CD4-positive, alpha-beta T cell (primary cell): Measurements from ENCODE around the gene HOXD8. TPM values are rescaled to one million over a fixed set of nuclear protein-coding genes. Genes with fewer than 3 reads are reported as not detected.

Source experiments
- ATAC-seq: fragments of 200-7000 bp; cut with Tn5 transposase; one replicate; pipeline ENCODE4 v1.10.0; 2022; ENCODE audit warnings: mild to moderate bottlenecking; ENCODE audit not compliant: poor library complexity
- CTCF ChIA-PET: fragments of 350-600 bp; sonication (Branson Sonifier 250); formaldehyde crosslinking; loops from one replicate; lab custom pipeline; 2021; ENCODE audit warnings: antibody characterized with exemption, inconsistent platforms; lab: Charles Lee
- POLR2A ChIA-PET: fragments of 350-600 bp; sonication (Branson Sonifier 250); formaldehyde crosslinking; loops from one replicate; lab custom pipeline; 2021; ENCODE audit warnings: antibody characterized with exemption, inconsistent platforms; lab: Charles Lee
- DNase-seq, 14 experiments: peaks; one replicate each; pipeline ENCODE4 v3.0.0-alpha.2; 2013 to 2020; ENCODE audit warnings: mixed read lengths in 2 of 14
- H3K27ac ChIP-seq, 2 donors: one replicate each; pipeline versions ENCODE4 v1.5.1 to v1.7.0; 2013; ENCODE audit warnings: low read length in 2 of 2, low read depth in 1 of 2, mild to moderate bottlenecking in 1 of 2
- H3K27me3 ChIP-seq, 2 experiments: 1 replicate in 1 of 2; 2 replicates in 1 of 2; pipeline versions ENCODE4 v1.6.1 to v1.7.0; 2013; ENCODE audit warnings: low read length in 2 of 2, control low read depth in 1 of 2, mild to moderate bottlenecking in 1 of 2, moderate library complexity in 1 of 2; ENCODE audit not compliant: insufficient read depth in 2 of 2, control insufficient read depth in 1 of 2
- H3K36me3 ChIP-seq: one replicate; pipeline ENCODE4 v1.6.1; 2013; ENCODE audit warnings: low read length, control low read depth; ENCODE audit not compliant: insufficient read depth
- H3K4me1 ChIP-seq: one replicate; pipeline ENCODE4 v1.6.1; 2013; ENCODE audit warnings: low read length, control low read depth; ENCODE audit not compliant: insufficient read depth
- H3K4me3 ChIP-seq: one replicate; pipeline ENCODE4 v1.5.1; 2013; ENCODE audit warnings: mild to moderate bottlenecking, low read length, moderate library complexity
- H3K9me3 ChIP-seq, 2 experiments: 1 replicate in 1 of 2; 2 replicates in 1 of 2; pipeline versions ENCODE4 v1.6.1 to v1.7.0; 2013; ENCODE audit warnings: low read length in 2 of 2, mild to moderate bottlenecking in 2 of 2, control low read depth in 1 of 2, moderate library complexity in 1 of 2; ENCODE audit not compliant: control insufficient read depth in 1 of 2, insufficient read depth in 1 of 2
- H3K27ac Mint-ChIP-seq: one replicate; pipeline ENCODE4 v1.8.0; 2020; ENCODE audit warnings: mixed read lengths
- H3K27me3 Mint-ChIP-seq: one replicate; pipeline ENCODE4 v1.8.0; 2021; ENCODE audit warnings: mixed read lengths
- H3K36me3 Mint-ChIP-seq: one replicate; pipeline ENCODE4 v1.8.0; 2021; ENCODE audit warnings: low read depth, mixed read lengths
- H3K4me1 Mint-ChIP-seq: one replicate; pipeline ENCODE4 v1.8.0; 2021; ENCODE audit warnings: low read depth, mixed read lengths
- H3K4me3 Mint-ChIP-seq: one replicate; pipeline ENCODE4 v1.8.0; 2020; ENCODE audit warnings: mild to moderate bottlenecking, mixed read lengths
- H3K9me3 Mint-ChIP-seq: one replicate; pipeline ENCODE4 v1.8.0; 2020; ENCODE audit warnings: mixed read lengths
- CTCF ChIP-seq: fragments of 200-600 bp; IDR thresholded peaks from one replicate; pipeline ENCODE4 v1.8.0; 2022; ENCODE audit warnings: antibody characterized with exemption, mild to moderate bottlenecking
- intact Hi-C, 2 experiments: fragments of 100-400 bp; cut with DNase I in 1 of 2; cut with micrococcal nuclease in 1 of 2; formaldehyde crosslinking; loops; one replicate each; pipeline versions ENCODE4 v1.15.1 to v1.9.0; 2023 to 2025; cut with DNase I, micrococcal nuclease
- total RNA-seq, 174 experiments: library from RNA in 2 of 174; stranded (reverse) in 2 of 174; gene quantifications; one replicate each; pipeline ENCODE4 v1.2.3 and lab custom pipeline; 2021 to 2026

HOXD8 gene
- total RNA-seq, 2 experiments from 2014 or later = not detected

GRCh38 chr2:176099728-176100546 lies 29.6 kb upstream of the HOXD8 start, which contains the start of gene HOXD12:
Gene HOXD12, plus strand, starts transcription at chr2:176099795. Its CDS starts 7 bp downstream, at chr2:176099802.
- H3K9me3 ChIP-seq = peaks cover 6 to 47% of the 10 kb centered on the region in 2 experiments

GRCh38 chr2:176100547-176101140 lies 28.9 kb upstream of the HOXD8 start:
- Mint-ChIP-seq H3K27ac (no peak overlapping the region), H3K36me3 (no peaks in the 10 kb centered on the region), H3K27me3 (peaks cover 96% of the 10 kb centered on the region), H3K4me1 (peaks cover 43% of the 10 kb centered on the region), H3K9me3 (no peaks in the 10 kb centered on the region), H3K4me3 (no peak overlapping the region)
- POLR2A ChIA-PET = no interaction called here
- peaks cover 97 to 99% of the 10 kb centered on the region in 2 experiments for H3K27me3 ChIP-seq
- CTCF ChIA-PET = no interaction called here
- H3K9me3 ChIP-seq = peaks cover 0 to 54% of the 10 kb centered on the region in 2 experiments
- peaks cover 42% of the 10 kb centered on the region for H3K4me1 ChIP-seq
- DNase-seq (peak in 2 of 14 experiments; percentile 0 to 25), ATAC-seq (no peak)
- no peak overlapping the region for H3K4me3 ChIP-seq
- H3K27ac ChIP-seq = no peak overlapping the region
- no peak for TF ChIP-seq CTCF
- intact Hi-C loops = no loop called here
- no peaks in the 10 kb centered on the region for H3K36me3 ChIP-seq

More at GRCh38 chr2:176099728-176100546, 29.6 kb upstream of the HOXD8 start, which contains the start of gene HOXD12:
- ChIA-PET POLR2A (no interaction called here), CTCF (no interaction called here)
- H3K27ac Mint-ChIP-seq = no peak within 1 kb of the TSS
- intact Hi-C loops = loop anchor here (5.0 to 10.0 kb wide), 5 partner anchors 733 to 1405 kb away; no protein-coding TSS in a partner anchor
- no peaks in the 10 kb centered on the region for H3K36me3 ChIP-seq
- H3K27ac ChIP-seq = no peak within 1 kb of the TSS
- DNase-seq (peak in 2 of 14 experiments; percentile 1 to 30), ATAC-seq (no peak)
- no peak for TF ChIP-seq CTCF
- H3K4me3 Mint-ChIP-seq = peak within 1 kb of the TSS; percentile 20
- peaks cover 97 to 99% of the 10 kb centered on the region in 2 experiments for H3K27me3 ChIP-seq
- no peaks in the 10 kb centered on the region for H3K9me3 Mint-ChIP-seq
- no peaks in the 10 kb centered on the region for H3K36me3 Mint-ChIP-seq
- peaks cover 39% of the 10 kb centered on the region for H3K4me1 Mint-ChIP-seq
- no peak within 1 kb of the TSS for H3K4me3 ChIP-seq
- H3K4me1 ChIP-seq = peaks cover 39% of the 10 kb centered on the region
- H3K27me3 Mint-ChIP-seq = peaks cover 96% of the 10 kb centered on the region

GRCh38 chr2:176101216-176101830 lies 28.2 kb upstream of the HOXD8 start:
- POLR2A ChIA-PET = no interaction called here
- H3K27me3 ChIP-seq = peaks cover 97 to 100% of the 10 kb centered on the region in 2 experiments
- peaks cover 0 to 61% of the 10 kb centered on the region in 2 experiments for H3K9me3 ChIP-seq
- H3K4me3 ChIP-seq = no peak overlapping the region
- CTCF ChIA-PET = interaction anchor here (1.2 kb wide), 1 partner anchor 9 kb away, joined by 3 read pairs; no protein-coding TSS in a partner anchor
- peaks cover 42% of the 10 kb centered on the region for H3K4me1 ChIP-seq
- Mint-ChIP-seq H3K27me3 (peaks cover 96% of the 10 kb centered on the region), H3K4me1 (peaks cover 43% of the 10 kb centered on the region), H3K27ac (no peak overlapping the region), H3K36me3 (no peaks in the 10 kb centered on the region), H3K9me3 (no peaks in the 10 kb centered on the region), H3K4me3 (no peak overlapping the region)
- no peaks in the 10 kb centered on the region for H3K36me3 ChIP-seq
- DNase-seq (no peak), ATAC-seq (no peak)
- no peak overlapping the region for H3K27ac ChIP-seq
- intact Hi-C loops = no loop called here
- no peak for TF ChIP-seq CTCF
